ENCODE results near the gene GPI.
A peak's percentile ranks its signal among the peaks of the same experiment; 100 is the strongest.

The GPI gene

GRCh38 chr19:34404109-34404909 is 39.3 kb downstream of the GPI start, which contains the start of gene PDCD2L:
Gene PDCD2L, plus strand, starts transcription at chr19:34404399. Its CDS starts 32 bp downstream, at chr19:34404431.
- peak; percentile 89 for DNase-seq (ENCODE audit: low read depth)

- DNase-seq (ENCODE audit: low read depth) = no peak
Measured at GRCh38 chr19:34405892-34406660, 41.1 kb downstream of the GPI start.

- DNase-seq (ENCODE audit: low read depth) = no peak
Measured at GRCh38 chr19:34408411-34408810, 43.4 kb downstream of the GPI start.

DNA sequence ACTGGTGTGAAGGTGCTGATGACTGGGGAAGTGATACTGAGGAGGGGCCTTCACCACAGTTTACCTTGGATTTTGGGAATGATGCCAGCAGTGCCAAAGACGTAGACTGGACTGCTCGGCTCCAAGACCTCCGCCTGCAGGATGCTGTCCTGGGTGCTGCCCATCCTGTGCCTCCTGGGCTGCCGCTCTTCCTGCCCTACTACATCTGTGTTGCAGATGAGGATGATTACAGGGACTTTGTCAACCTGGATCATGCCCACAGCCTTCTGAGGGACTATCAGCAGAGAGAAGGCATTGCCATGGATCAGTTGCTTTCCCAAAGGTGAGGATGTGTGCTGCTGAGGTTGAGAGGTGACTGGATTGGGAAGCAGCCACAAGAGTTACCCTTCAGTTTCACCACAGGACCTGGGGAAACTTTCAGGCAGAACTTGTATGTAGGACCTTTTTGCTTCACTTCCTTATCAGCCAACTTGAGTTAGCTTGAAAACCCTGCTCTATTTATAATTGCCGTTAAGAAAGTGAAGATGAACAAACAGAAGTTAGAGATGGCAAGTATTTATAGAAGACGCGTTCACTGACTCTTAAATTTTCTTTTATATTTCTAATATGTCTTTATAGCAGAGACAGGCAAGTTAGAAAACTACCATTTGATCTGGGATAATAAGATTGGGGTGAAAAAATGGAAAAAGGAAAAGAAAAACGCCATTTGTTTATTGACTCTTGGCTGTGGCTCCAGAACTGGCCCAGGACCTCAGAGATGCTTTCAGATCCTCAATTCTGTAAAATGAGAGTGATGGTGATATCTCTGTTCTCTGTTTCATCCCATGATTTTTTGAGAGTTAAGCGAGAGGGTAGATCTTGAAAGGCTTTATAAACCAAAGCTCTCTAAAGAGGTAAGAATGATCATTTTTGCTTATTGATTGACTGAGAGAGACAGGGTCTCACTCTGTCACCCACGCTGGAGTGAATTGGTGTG is 44.5 kb downstream of the GPI start:
- no peak for DNase-seq (ENCODE audit: low read depth)

DNA sequence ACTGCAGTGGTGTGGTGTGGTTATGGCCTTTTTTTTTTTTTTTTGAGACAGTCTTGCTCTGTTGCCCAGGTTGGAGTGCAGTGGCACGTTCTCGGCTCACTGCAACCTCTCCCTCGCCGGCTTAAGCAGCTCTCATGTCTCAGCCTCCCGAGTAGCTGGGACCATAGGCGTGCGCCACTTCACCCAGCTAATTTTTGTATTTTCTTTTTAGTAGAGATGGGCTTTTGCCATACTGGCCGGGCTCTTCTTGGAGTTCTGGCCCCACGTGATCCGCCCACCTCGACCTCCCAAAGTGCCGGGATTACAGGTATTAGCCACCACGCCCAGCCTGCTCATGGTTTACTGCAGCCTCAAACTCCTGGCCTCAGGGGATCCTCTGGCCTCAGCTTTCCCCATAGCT is 46.2 kb downstream of the GPI start:
- DNase-seq (ENCODE audit: low read depth) = no peak

DNA sequence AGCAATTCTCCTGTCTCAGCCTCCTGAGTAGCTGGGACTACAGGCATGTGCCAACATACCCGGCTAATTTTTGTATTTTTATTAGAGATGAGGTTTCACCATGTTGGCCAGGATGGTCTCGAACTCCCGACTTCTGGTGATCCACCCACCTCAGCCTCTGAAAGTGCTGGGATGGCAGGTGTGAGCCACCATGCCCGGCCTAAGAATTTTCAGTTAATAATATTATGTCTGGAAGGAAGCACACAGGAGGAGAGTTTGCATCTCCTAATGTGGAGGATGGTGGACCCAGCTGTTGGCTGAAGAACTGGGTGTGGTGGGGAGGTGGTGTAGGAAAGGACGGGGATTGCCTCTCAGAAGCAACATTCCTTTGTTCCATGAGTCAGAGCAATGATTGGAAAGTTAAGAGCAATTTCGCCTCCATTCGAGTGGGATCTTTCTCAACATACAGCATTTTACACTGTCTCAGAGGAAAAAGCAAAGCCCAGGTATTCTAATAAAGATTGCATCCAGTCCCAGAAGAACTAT is 51.1 kb downstream of the GPI start:
- DNase-seq (ENCODE audit: low read depth) = no peak

DNA sequence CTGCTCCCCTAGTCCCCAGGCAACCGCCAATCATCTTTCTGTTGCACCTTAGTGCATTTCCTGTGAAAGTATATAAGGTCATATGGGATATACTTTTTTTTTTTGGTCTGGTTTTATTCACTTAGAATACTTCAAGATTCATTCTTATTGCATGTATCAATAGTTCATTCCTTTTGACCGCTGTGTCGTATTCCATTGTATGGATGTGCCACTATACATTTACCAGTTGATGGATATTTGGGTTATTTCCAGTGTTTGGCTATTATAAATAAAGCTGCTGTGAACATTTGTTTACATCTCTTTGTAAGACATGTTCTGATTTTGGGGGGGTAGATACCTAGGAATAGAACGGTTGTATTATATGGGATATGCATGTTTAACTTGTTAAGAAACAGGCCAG is 53.3 kb downstream of the GPI start:
- no peak for DNase-seq (ENCODE audit: low read depth)

DNA sequence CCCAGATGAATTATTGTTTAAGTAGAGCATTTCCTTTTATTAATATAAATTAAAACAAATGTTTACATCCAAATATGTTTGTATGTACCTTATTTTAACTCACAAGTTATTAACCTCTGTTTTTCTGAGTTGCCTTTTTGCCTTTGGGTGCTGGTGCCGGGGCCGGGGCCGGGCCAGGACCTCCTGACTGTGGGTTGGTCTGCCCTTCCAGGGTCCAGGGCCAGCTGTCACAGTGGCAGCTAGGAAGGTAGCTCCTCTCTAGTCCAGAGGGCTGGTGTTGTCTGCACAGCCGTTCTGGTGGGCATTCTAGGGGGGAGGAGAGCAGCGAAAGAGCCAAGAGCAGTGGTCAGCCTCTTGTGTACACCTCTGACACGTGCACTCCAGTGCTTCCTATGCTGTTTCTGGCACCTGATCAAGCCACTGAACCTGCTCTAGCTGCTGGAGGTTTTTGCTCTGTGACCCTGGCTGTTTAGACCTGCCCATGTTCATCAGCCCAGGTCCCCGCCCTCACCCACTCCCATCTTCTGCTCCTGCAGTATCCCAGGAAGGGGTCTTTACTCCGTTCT is 61.2 kb downstream of the GPI start:
- DNase-seq (ENCODE audit: low read depth) = no peak

GRCh38 chr19:34428549-34429285 is 63.7 kb downstream of the GPI start:
- peak; percentile 8 for DNase-seq (ENCODE audit: low read depth)

- no peak for DNase-seq (ENCODE audit: low read depth)
Measured at GRCh38 chr19:34429553-34429952, 64.6 kb downstream of the GPI start.

GRCh38 chr19:34430738-34431625 is 66.0 kb downstream of the GPI start:
- DNase-seq (ENCODE audit: low read depth) = no peak

DNA sequence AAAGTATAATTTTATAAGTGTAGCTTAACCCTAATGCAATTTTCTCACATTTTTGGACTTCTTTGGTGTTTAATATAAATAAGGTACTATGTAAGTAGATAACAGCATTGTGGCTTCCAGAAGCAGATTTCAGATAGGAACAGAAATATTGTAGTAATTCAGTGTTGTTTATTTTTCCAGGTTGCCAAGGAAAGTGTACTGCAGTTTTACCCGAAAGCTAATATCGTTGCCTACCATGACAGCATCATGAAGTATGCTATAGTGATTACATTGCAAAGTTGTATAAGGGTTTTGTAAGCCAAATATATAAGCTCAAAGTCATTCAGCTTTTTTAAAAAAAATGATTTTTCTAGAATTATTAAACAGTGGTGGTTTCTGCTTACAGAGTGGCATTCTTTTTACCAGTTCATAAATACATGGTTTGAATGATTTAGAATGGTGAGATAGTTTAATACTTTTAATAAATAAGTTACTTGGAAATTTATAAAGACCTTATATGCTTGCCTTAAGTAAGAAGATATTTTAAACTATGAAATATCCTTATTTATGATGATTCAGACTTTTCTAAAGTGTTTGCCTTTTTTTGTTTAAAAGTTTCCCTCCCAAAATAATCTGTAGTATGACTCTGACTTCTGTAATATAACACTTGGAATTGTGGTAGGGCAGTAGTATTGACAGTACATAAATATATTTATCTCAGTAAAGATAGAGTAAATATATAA is 66.8 kb downstream of the GPI start:
- no peak for DNase-seq (ENCODE audit: low read depth)

- DNase-seq (ENCODE audit: low read depth) = no peak
Measured at GRCh38 chr19:34432797-34433196, 67.8 kb downstream of the GPI start.

GRCh38 chr19:34436716-34437115 is 71.7 kb downstream of the GPI start:
- DNase-seq (ENCODE audit: low read depth) = no peak

GRCh38 chr19:34448191-34448590 is 83.2 kb downstream of the GPI start:
- DNase-seq (ENCODE audit: low read depth) = no peak

All from stimulated activated CD8-positive, alpha-beta memory T cell treated with anti-CD3 and anti-CD28 coated beads, Interleukin-7, amount 100 ng/mL, for 24 hours (primary cell).